ENCODE data around the gene MTA1. TPM values are rescaled to one million over a fixed set of nuclear protein-coding genes. Genes with fewer than 3 reads are reported as not detected.

Gene MTA1
- total and polyA plus RNA-seq, 2 donors from 2014 or later = 30.4 to 112 TPM

DNA sequence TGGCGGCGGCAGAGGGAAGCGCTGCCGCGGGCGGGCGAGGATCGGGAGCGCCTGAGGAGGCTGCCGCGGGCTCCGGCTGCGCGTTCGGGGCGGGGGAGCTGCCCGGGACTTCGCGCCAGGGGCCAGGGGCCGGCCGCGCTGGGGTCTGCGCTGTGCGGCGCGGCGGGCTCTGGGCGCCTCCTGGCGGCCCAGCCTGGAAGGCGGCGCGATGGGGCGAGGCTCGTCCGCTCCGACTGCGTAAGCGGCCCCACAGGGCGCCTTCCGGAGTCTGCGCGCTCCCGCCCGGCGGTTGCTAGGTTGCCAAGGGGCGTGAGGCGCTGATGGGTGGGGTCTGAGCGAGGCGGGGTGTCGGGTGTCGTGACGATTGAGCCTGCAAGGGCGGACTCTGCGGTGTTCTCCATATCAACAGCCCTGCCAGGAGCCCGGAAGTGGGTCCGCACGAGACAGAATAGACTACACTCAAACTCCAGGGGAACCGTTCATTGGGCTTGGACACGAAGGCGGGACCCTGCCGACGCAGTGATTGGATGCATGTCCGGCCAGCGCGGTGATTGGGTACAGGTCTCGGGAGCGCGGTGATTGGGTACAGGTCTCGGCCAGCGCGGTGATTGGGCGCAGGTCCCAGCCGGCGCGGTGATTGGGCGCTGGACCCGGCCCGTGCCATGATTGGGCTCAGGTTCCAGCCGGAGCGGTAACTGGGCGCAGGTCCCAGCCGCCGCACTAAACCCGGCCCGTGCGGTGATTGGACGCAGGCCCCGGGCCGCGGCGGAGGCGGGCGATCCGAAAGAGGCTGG is 71.1 kb downstream of the MTA1 start, which contains the start of gene TEDC1:
TSS of gene TEDC1 (plus strand) at position 675 of the 794 bp plus-strand sequence. CDS start 130 bp downstream, outside the sequence.
- no peaks in the 10 kb centered on the region for H3K36me3 ChIP-seq (ENCODE audit: control insufficient read depth in 2 of 3, insufficient read depth in 3 of 3, low read length in 3 of 3)
- peak within 1 kb of the TSS in 1 of 3 donors; percentile 51 for H3K9ac ChIP-seq (ENCODE audit: low read length in 3 of 3)
- DNase-seq = peak; percentile 100
- H3K27ac ChIP-seq (ENCODE audit: low read depth in 2 of 2, low read length in 2 of 2) = peak within 1 kb of the TSS; percentile 66 to 80
- peak; percentile 91 for TF ChIP-seq CTCF (IDR thresholded peaks at IDR 0.05; ENCODE audit: borderline replicate concordance, extremely low read depth, insufficient read depth)
- no peaks in the 10 kb centered on the region for H3K27me3 ChIP-seq (ENCODE audit: control insufficient read depth, insufficient read depth, low read length)
- intact Hi-C loops (cut with DNase I) = no loop called here
- peak within 1 kb of the TSS; percentile 10 to 55 (median 30) for H3K4me3 ChIP-seq (ENCODE audit: low read length in 3 of 3)
- no peaks in the 10 kb centered on the region for H3K9me3 ChIP-seq (ENCODE audit: control insufficient read depth in 2 of 3, insufficient read depth in 1 of 3, low read length in 3 of 3)
- H3K4me1 ChIP-seq (ENCODE audit: control insufficient read depth in 2 of 3, insufficient read depth in 2 of 3, low read depth in 1 of 3, low read length in 3 of 3) = peaks cover 0 to 9% (median 4%) of the 10 kb centered on the region in 3 donors
- peak; percentile 99 for FAIRE-seq

- Histone ChIP-seq H3K4me3 (ENCODE audit: low read length in 3 of 3) (peak overlapping the region; percentile 7 to 55 (median 30)), H3K4me1 (ENCODE audit: control insufficient read depth in 2 of 3, insufficient read depth in 2 of 3, low read depth in 1 of 3, low read length in 3 of 3) (peaks cover 0 to 3% (median 0%) of the 10 kb centered on the region in 3 donors), H3K27me3 (ENCODE audit: control insufficient read depth, insufficient read depth, low read length) (no peaks in the 10 kb centered on the region), H3K36me3 (ENCODE audit: control insufficient read depth in 2 of 3, insufficient read depth in 3 of 3, low read length in 3 of 3) (no peaks in the 10 kb centered on the region), H3K9me3 (ENCODE audit: control insufficient read depth in 2 of 3, insufficient read depth in 1 of 3, low read length in 3 of 3) (no peaks in the 10 kb centered on the region), H3K27ac (ENCODE audit: low read depth in 2 of 2, low read length in 2 of 2) (peak overlapping the region in 1 of 2 donors; percentile 11), H3K9ac (ENCODE audit: low read length in 3 of 3) (no peak overlapping the region)
- DNase-seq = peak; percentile 52 to 95 (median 69)
- no peak for TF ChIP-seq CTCF (IDR thresholded peaks at IDR 0.05; ENCODE audit: borderline replicate concordance, extremely low read depth, insufficient read depth)
- intact Hi-C loops (cut with DNase I) = no loop called here
- FAIRE-seq = no peak
These were observed 71.8 kb downstream of the MTA1 start for GRCh38 chr14:105491366-105491973.

- DNase-seq (peak in 3 of 5 donors; percentile 9 to 87 (median 79)), FAIRE-seq (no peak)
- intact Hi-C loops (cut with DNase I) = no loop called here
- Histone ChIP-seq H3K36me3 (ENCODE audit: control insufficient read depth in 2 of 3, insufficient read depth in 3 of 3, low read length in 3 of 3) (no peaks in the 10 kb centered on the region), H3K4me3 (ENCODE audit: low read length in 3 of 3) (peak overlapping the region in 1 of 3 donors; percentile 55), H3K9me3 (ENCODE audit: control insufficient read depth in 2 of 3, insufficient read depth in 1 of 3, low read length in 3 of 3) (no peaks in the 10 kb centered on the region), H3K27me3 (ENCODE audit: control insufficient read depth, insufficient read depth, low read length) (no peaks in the 10 kb centered on the region), H3K4me1 (ENCODE audit: control insufficient read depth in 2 of 3, insufficient read depth in 2 of 3, low read depth in 1 of 3, low read length in 3 of 3) (peaks cover 0 to 2% (median 0%) of the 10 kb centered on the region in 3 donors), H3K9ac (ENCODE audit: low read length in 3 of 3) (no peak overlapping the region), H3K27ac (ENCODE audit: low read depth in 2 of 2, low read length in 2 of 2) (no peak overlapping the region)
- TF ChIP-seq CTCF (IDR thresholded peaks at IDR 0.05; ENCODE audit: borderline replicate concordance, extremely low read depth, insufficient read depth) = no peak
These were observed 72.7 kb downstream of the MTA1 start for GRCh38 chr14:105492031-105492970.
